ENCODE data around the gene ERN1. TPM values are rescaled to one million over a fixed set of nuclear protein-coding genes. Genes with fewer than 3 reads are reported as not detected.

The ERN1 gene
- total and polyA plus RNA-seq, 2 of the 13 experiments (the other 11 are each of a cell fraction or from before 2014, with no cell fraction given), result 6.0 to 12.7 TPM

DNA sequence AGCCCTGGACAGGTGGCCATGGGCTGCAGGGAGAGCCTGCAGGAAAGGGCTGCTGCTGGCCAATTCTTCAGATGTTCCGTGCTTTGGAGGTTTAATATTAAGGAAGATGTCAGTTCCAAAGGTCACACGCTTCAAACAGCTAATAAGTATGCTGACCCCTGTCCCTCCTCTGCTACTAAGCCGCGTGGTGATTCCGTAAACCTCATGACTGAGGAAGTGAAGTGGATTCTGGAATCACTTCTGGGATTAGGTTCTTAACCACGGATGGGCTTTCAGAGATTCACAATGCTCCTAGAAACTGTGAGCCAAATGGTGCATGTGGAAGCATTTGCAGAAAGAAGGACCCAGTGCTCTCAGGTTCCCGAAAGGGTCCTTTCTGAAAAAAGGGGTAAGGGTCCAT, 28.5 kb upstream of the ERN1 start:
- no peak for ATAC-seq
- Histone ChIP-seq H3K4me1 (ENCODE audit: insufficient read depth, low read length) (peaks cover 59% of the 10 kb centered on the region), H3K4me3 (replicated peaks in 1 of 3; ENCODE audit: insufficient read depth in 1 of 3, low read depth in 2 of 3, low read length in 3 of 3) (no peak overlapping the region), H3K9me3 (ENCODE audit: low read length) (no peaks in the 10 kb centered on the region), H3K27me3 (ENCODE audit: control insufficient read depth in 1 of 2, insufficient read depth in 2 of 2, low read length in 2 of 2) (no peaks in the 10 kb centered on the region), H2AFZ (ENCODE audit: low read length) (no peak overlapping the region), H4K20me1 (ENCODE audit: insufficient read depth, low read length) (no peaks in the 10 kb centered on the region), H3K79me2 (ENCODE audit: insufficient read depth, low read length) (no peaks in the 10 kb centered on the region), H3K4me2 (ENCODE audit: low read depth, low read length) (no peak overlapping the region), H3K27ac (ENCODE audit: extremely low read length, insufficient read depth, low read length) (peak overlapping the region; percentile 12), H3K36me3 (replicated peaks in 1 of 2; ENCODE audit: control insufficient read depth in 1 of 2, insufficient read depth in 2 of 2, low read length in 2 of 2) (peaks cover 7 to 30% of the 10 kb centered on the region in 2 experiments), H3K9ac (ENCODE audit: insufficient read depth, low read depth, low read length) (no peak overlapping the region)
- ChIA-PET CTCF (ENCODE audit: low intra/inter-chr PET ratio, low total read pairs) (no interaction called here), POLR2A (interaction anchor here (1.5 kb wide), 1 partner anchor 19 kb away, joined by 4 read pairs; no protein-coding TSS in a partner anchor)
- in situ Hi-C loops (cut with HindIII; ENCODE audit: extremely low pct_ligation_motif_present, low pct_unique_long_range_greater_than_20kb) (no loop called here), intact Hi-C loops (cut with micrococcal nuclease; ENCODE audit: unreplicated experiment) (loop anchor here (5.0 to 10.0 kb wide), 2 partner anchors 336 to 559 kb away; partner anchors contain the start of gene POLG2)
- BruUV-seq (replicated peaks), result no TSS peak
- FAIRE-seq, result no peak
- WGBS (ENCODE audit: low lambda C conversion rate), result 68% methylated on average over 7 of the region's 7 CpGs
- DNase-seq (ENCODE audit: low spot score), result no peak
- TF ChIP-seq NR3C1 (CRISPR knock-in tag; IDR thresholded peaks at IDR 0.05) (no peak), ELF1 (CRISPR knock-in tag; IDR thresholded peaks at IDR 0.05) (0 out of 2 replicates have a peak, but pooled peaks have one; percentile 22), PHF8 (CRISPR knock-in tag; IDR thresholded peaks at IDR 0.05) (0 out of 2 replicates have a peak, but pooled peaks have one; percentile 31), WIZ (CRISPR knock-in tag; IDR thresholded peaks at IDR 0.05) (no peak), JARID2 (CRISPR knock-in tag; IDR thresholded peaks at IDR 0.05; ENCODE audit: insufficient replicate concordance) (no peak), ZBTB7B (CRISPR knock-in tag; IDR thresholded peaks at IDR 0.05) (no peak), FOXA1 (IDR thresholded peaks at IDR 0.05) (no peak), FOXA1 (CRISPR knock-in tag; IDR thresholded peaks at IDR 0.05) (no peak)
- TF ChIP-seq, protein P1, sequence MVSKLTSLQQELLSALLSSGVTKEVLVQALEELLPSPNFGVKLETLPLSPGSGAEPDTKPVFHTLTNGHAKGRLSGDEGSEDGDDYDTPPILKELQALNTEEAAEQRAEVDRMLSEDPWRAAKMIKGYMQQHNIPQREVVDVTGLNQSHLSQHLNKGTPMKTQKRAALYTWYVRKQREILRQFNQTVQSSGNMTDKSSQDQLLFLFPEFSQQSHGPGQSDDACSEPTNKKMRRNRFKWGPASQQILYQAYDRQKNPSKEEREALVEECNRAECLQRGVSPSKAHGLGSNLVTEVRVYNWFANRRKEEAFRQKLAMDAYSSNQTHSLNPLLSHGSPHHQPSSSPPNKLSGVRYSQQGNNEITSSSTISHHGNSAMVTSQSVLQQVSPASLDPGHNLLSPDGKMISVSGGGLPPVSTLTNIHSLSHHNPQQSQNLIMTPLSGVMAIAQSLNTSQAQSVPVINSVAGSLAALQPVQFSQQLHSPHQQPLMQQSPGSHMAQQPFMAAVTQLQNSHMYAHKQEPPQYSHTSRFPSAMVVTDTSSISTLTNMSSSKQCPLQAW (CRISPR knock-in tag; IDR thresholded peaks at IDR 0.05), result no peak
- TF ChIP-seq, protein P2, sequence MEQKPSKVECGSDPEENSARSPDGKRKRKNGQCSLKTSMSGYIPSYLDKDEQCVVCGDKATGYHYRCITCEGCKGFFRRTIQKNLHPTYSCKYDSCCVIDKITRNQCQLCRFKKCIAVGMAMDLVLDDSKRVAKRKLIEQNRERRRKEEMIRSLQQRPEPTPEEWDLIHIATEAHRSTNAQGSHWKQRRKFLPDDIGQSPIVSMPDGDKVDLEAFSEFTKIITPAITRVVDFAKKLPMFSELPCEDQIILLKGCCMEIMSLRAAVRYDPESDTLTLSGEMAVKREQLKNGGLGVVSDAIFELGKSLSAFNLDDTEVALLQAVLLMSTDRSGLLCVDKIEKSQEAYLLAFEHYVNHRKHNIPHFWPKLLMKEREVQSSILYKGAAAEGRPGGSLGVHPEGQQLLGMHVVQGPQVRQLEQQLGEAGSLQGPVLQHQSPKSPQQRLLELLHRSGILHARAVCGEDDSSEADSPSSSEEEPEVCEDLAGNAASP (CRISPR knock-in tag; IDR thresholded peaks at IDR 0.05; ENCODE audit: borderline replicate concordance), result no peak
- TF ChIP-seq, protein P3, sequence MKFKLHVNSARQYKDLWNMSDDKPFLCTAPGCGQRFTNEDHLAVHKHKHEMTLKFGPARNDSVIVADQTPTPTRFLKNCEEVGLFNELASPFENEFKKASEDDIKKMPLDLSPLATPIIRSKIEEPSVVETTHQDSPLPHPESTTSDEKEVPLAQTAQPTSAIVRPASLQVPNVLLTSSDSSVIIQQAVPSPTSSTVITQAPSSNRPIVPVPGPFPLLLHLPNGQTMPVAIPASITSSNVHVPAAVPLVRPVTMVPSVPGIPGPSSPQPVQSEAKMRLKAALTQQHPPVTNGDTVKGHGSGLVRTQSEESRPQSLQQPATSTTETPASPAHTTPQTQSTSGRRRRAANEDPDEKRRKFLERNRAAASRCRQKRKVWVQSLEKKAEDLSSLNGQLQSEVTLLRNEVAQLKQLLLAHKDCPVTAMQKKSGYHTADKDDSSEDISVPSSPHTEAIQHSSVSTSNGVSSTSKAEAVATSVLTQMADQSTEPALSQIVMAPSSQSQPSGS (CRISPR knock-in tag; IDR thresholded peaks at IDR 0.05), result no peak
- TF ChIP-seq, protein P4, sequence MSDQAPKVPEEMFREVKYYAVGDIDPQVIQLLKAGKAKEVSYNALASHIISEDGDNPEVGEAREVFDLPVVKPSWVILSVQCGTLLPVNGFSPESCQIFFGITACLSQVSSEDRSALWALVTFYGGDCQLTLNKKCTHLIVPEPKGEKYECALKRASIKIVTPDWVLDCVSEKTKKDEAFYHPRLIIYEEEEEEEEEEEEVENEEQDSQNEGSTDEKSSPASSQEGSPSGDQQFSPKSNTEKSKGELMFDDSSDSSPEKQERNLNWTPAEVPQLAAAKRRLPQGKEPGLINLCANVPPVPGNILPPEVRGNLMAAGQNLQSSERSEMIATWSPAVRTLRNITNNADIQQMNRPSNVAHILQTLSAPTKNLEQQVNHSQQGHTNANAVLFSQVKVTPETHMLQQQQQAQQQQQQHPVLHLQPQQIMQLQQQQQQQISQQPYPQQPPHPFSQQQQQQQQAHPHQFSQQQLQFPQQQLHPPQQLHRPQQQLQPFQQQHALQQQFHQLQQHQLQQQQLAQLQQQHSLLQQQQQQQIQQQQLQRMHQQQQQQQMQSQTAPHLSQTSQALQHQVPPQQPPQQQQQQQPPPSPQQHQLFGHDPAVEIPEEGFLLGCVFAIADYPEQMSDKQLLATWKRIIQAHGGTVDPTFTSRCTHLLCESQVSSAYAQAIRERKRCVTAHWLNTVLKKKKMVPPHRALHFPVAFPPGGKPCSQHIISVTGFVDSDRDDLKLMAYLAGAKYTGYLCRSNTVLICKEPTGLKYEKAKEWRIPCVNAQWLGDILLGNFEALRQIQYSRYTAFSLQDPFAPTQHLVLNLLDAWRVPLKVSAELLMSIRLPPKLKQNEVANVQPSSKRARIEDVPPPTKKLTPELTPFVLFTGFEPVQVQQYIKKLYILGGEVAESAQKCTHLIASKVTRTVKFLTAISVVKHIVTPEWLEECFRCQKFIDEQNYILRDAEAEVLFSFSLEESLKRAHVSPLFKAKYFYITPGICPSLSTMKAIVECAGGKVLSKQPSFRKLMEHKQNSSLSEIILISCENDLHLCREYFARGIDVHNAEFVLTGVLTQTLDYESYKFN (CRISPR knock-in tag; conservative IDR thresholded peaks at IDR 0.05), result 0 out of 2 replicates have a peak, but pooled peaks have one; percentile 14
- TF ChIP-seq, protein P5, sequence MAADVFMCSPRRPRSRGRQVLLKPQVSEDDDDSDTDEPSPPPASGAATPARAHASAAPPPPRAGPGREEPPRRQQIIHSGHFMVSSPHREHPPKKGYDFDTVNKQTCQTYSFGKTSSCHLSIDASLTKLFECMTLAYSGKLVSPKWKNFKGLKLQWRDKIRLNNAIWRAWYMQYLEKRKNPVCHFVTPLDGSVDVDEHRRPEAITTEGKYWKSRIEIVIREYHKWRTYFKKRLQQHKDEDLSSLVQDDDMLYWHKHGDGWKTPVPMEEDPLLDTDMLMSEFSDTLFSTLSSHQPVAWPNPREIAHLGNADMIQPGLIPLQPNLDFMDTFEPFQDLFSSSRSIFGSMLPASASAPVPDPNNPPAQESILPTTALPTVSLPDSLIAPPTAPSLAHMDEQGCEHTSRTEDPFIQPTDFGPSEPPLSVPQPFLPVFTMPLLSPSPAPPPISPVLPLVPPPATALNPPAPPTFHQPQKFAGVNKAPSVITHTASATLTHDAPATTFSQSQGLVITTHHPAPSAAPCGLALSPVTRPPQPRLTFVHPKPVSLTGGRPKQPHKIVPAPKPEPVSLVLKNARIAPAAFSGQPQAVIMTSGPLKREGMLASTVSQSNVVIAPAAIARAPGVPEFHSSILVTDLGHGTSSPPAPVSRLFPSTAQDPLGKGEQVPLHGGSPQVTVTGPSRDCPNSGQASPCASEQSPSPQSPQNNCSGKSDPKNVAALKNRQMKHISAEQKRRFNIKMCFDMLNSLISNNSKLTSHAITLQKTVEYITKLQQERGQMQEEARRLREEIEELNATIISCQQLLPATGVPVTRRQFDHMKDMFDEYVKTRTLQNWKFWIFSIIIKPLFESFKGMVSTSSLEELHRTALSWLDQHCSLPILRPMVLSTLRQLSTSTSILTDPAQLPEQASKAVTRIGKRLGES (CRISPR knock-in tag; IDR thresholded peaks at IDR 0.05; ENCODE audit: borderline replicate concordance), result no peak

Measured in HepG2 (cell line).